H1 (cell line): Measurements from ENCODE around the gene UPB1. TPM values are rescaled to one million over a fixed set of nuclear protein-coding genes. Genes with fewer than 3 reads are reported as not detected.
"Not testable (repeated sequence)": the region's sequence is repeated elsewhere in the genome, so short reads cannot be mapped to it uniquely, and the experiment has no call there.

Source experiments
- CTCF ChIA-PET: fragments of 300-600 bp; sonication (Branson Sonifier 250); formaldehyde crosslinking; loops from one replicate; lab custom pipeline; 2021; ENCODE audit not compliant: partially characterized antibody; lab: Charles Lee
- POLR2A ChIA-PET: fragments of 300-600 bp; sonication (Branson Sonifier 250); formaldehyde crosslinking; loops from one replicate; lab custom pipeline; 2021; ENCODE audit warnings: inconsistent platforms; ENCODE audit not compliant: partially characterized antibody; lab: Charles Lee
- DNase-seq, 2 experiments: peaks; one replicate each; pipeline versions ENCODE4 v3.0.0 to v3.0.0-alpha.2; 2010 to 2022; ENCODE audit warnings: low spot score in 2 of 2, low read depth in 1 of 2, mixed read lengths in 1 of 2
- FAIRE-seq: peaks from 2 replicates; lab custom pipeline; 2011; peaks lifted over from hg19 to GRCh38; lab: Jason Lieb, UNC
- H2AFZ ChIP-seq: 2 replicates; pipeline ENCODE4 v1.8.1; 2012; ENCODE audit warnings: low read length, inconsistent platforms
- H2AK5ac ChIP-seq: 2 replicates; pipeline ENCODE4 v1.6.1; 2013; ENCODE audit warnings: low read depth, low read length
- H2BK120ac ChIP-seq: replicated peaks from 2 replicates; pipeline ENCODE3; 2013; ENCODE audit warnings: low read depth, low read length, inconsistent platforms
- H2BK12ac ChIP-seq: 2 replicates; pipeline ENCODE4 v1.6.1; 2013; ENCODE audit warnings: low read depth, low read length
- H2BK15ac ChIP-seq: 2 replicates; pipeline ENCODE4 v1.6.1; 2013; ENCODE audit warnings: low read length
- H2BK20ac ChIP-seq: 2 replicates; pipeline ENCODE4 v1.6.1; 2013; ENCODE audit warnings: low read length
- H2BK5ac ChIP-seq: 2 replicates; pipeline ENCODE4 v1.6.1; 2013; ENCODE audit warnings: low read depth, low read length
- H3K14ac ChIP-seq: 2 replicates; pipeline ENCODE4 v1.6.1; 2013; ENCODE audit warnings: inconsistent platforms; ENCODE audit not compliant: insufficient read length
- H3K18ac ChIP-seq: 2 replicates; pipeline ENCODE4 v1.6.1; 2013; ENCODE audit warnings: low read length; ENCODE audit errors: extremely low read depth
- H3K23ac ChIP-seq: 2 replicates; pipeline ENCODE4 v1.6.1; 2013; ENCODE audit warnings: inconsistent platforms; ENCODE audit not compliant: insufficient read length
- H3K23me2 ChIP-seq: 2 replicates; pipeline ENCODE4 v1.6.1; 2013; ENCODE audit warnings: low read depth, low read length
- H3K27ac ChIP-seq: 2 replicates; pipeline ENCODE4 v1.6.1; 2011; ENCODE audit warnings: low read depth, low read length, inconsistent platforms
- H3K27me3 ChIP-seq, 4 experiments: replicated peaks in 1 of 4; 1 replicate in 1 of 4; 2 replicates in 3 of 4; pipeline versions ENCODE4 v1.6.1 to v1.8.1; 2011 to 2013; ENCODE audit warnings: low read length in 3 of 4, mild to moderate bottlenecking in 3 of 4, inconsistent platforms in 2 of 4, mixed read lengths in 2 of 4, moderate library complexity in 1 of 4; ENCODE audit not compliant: control insufficient read depth in 3 of 4, insufficient read depth in 3 of 4; ENCODE audit errors: extremely low read depth in 1 of 4
- H3K36me3 ChIP-seq, 4 experiments: 2 replicates each; pipeline versions ENCODE4 v1.6.1 to v1.8.1; 2011 to 2013; ENCODE audit warnings: mild to moderate bottlenecking in 4 of 4, low read length in 3 of 4, moderate library complexity in 2 of 4, control low read depth in 1 of 4, inconsistent platforms in 1 of 4; ENCODE audit not compliant: insufficient read depth in 4 of 4, control insufficient read depth in 2 of 4
- H3K4ac ChIP-seq: replicated peaks from 2 replicates; pipeline ENCODE3; 2013; ENCODE audit warnings: low read length, low read depth, mixed read lengths, inconsistent platforms; ENCODE audit not compliant: insufficient read length
- H3K4me1 ChIP-seq, 4 experiments: replicated peaks in 1 of 4; 1 replicate in 1 of 4; 2 replicates in 3 of 4; pipeline versions ENCODE4 v1.6.1 to v1.8.1; 2011 to 2013; ENCODE audit warnings: low read length in 3 of 4, inconsistent platforms in 2 of 4, mixed read lengths in 1 of 4; ENCODE audit not compliant: insufficient read depth in 4 of 4, control insufficient read depth in 3 of 4
- H3K4me2 ChIP-seq, 2 experiments: 2 replicates each; pipeline versions ENCODE4 v1.6.1 to v1.8.1; 2011 to 2013; ENCODE audit warnings: low read depth in 2 of 2, low read length in 2 of 2, control low read depth in 1 of 2, inconsistent platforms in 1 of 2, mild to moderate bottlenecking in 1 of 2; ENCODE audit not compliant: insufficient read depth in 1 of 2
- H3K4me3 ChIP-seq, 4 experiments: fragments of 200-600, 300-600 bp in 1 of 4; sonication (generic), shearing (Covaris generic), sonication (Bioruptor Twin) in 1 of 4; 2 replicates each; pipeline versions ENCODE4 v1.5.1 to v1.8.1; 2011 to 2016; ENCODE audit warnings: low read length in 4 of 4, low read depth in 3 of 4, control low read depth in 2 of 4, inconsistent platforms in 2 of 4, mild to moderate bottlenecking in 2 of 4, mixed read lengths in 1 of 4, moderate library complexity in 1 of 4; ENCODE audit not compliant: insufficient read depth in 2 of 4; ENCODE audit errors: extremely low read depth in 1 of 4
- H3K56ac ChIP-seq: replicated peaks from 2 replicates; pipeline ENCODE3; 2013; ENCODE audit warnings: low read depth, mild to moderate bottlenecking, mixed read lengths, low read length, inconsistent platforms; ENCODE audit not compliant: insufficient read length
- H3K79me1 ChIP-seq: 2 replicates; pipeline ENCODE4 v1.6.1; 2013; ENCODE audit warnings: low read depth, low read length, control low read depth
- H3K79me2 ChIP-seq, 2 experiments: 2 replicates each; pipeline versions ENCODE4 v1.6.1 to v1.8.1; 2012 to 2013; ENCODE audit warnings: low read length in 2 of 2, mild to moderate bottlenecking in 2 of 2, inconsistent platforms in 1 of 2; ENCODE audit not compliant: insufficient read depth in 2 of 2, control insufficient read depth in 1 of 2
- H3K9ac ChIP-seq, 4 experiments: replicated peaks in 1 of 4; 1 replicate in 1 of 4; 2 replicates in 3 of 4; pipeline versions ENCODE4 v1.6.1 to v1.8.1; 2011 to 2013; ENCODE audit warnings: low read depth in 3 of 4, low read length in 3 of 4, control low read depth in 2 of 4, mild to moderate bottlenecking in 2 of 4, moderate library complexity in 2 of 4, inconsistent platforms in 1 of 4; ENCODE audit errors: extremely low read depth in 1 of 4
- H3K9me3 ChIP-seq, 2 experiments: 2 replicates each; pipeline versions ENCODE4 v1.6.1 to v1.8.1; 2012 to 2013; ENCODE audit warnings: mild to moderate bottlenecking in 2 of 2, moderate library complexity in 2 of 2, control low read depth in 1 of 2, inconsistent platforms in 1 of 2, low read depth in 1 of 2, low read length in 1 of 2, mixed read lengths in 1 of 2; ENCODE audit not compliant: insufficient read depth in 2 of 2
- H4K20me1 ChIP-seq, 2 experiments: replicated peaks in 1 of 2; 2 replicates each; pipeline versions ENCODE3 to v1.8.1; 2011 to 2013; ENCODE audit warnings: inconsistent platforms in 2 of 2, low read length in 2 of 2, mild to moderate bottlenecking in 1 of 2; ENCODE audit not compliant: insufficient read depth in 2 of 2, control insufficient read depth in 1 of 2
- H4K5ac ChIP-seq: 2 replicates; pipeline ENCODE4 v1.6.1; 2013; ENCODE audit warnings: low read length, low read depth, mixed read lengths, inconsistent platforms; ENCODE audit not compliant: insufficient read length
- H4K8ac ChIP-seq: 2 replicates; pipeline ENCODE4 v1.8.0; 2013; ENCODE audit warnings: mild to moderate bottlenecking, moderate library complexity, low read length, inconsistent platforms; ENCODE audit not compliant: insufficient read depth; ENCODE audit errors: extremely low read depth
- H4K91ac ChIP-seq: replicated peaks from 2 replicates; pipeline ENCODE3; 2013; ENCODE audit warnings: low read length, mixed read lengths, inconsistent platforms; ENCODE audit not compliant: insufficient read length
- WGBS, 2 experiments: shearing (Covaris generic) in 1 of 2; methylation state at CpG; one replicate each; pipeline versions ENCODE4 v1.1.6 to v1.1.7; 2013 to 2015; ENCODE audit warnings: low lambda C conversion rate in 2 of 2, mixed read lengths in 2 of 2, inconsistent platforms in 1 of 2, low coverage in 1 of 2, missing lambda C conversion rate in 1 of 2; ENCODE audit not compliant: insufficient replicate concordance in 2 of 2, insufficient coverage in 1 of 2, insufficient read length in 1 of 2; ENCODE audit errors: extremely low coverage in 1 of 2, missing lambda C conversion rate in 1 of 2; 5-methylcytosine and 5-hydroxymethylcytosine counted together
- polyA plus RNA-seq, 7 experiments: library from polyadenylated mRNA; depleted of rRNA in 3 of 7; stranded (reverse) in 5 of 7; unstranded in 2 of 7; fragments of >200 nt in 5 of 7; fragments of 200-250 nt in 2 of 7; gene quantifications; 1 replicate in 5 of 7; 2 replicates in 1 of 7; 4 replicates in 1 of 7; pipeline versions ENCODE4 v1.2.1 to v1.2.3, GENCODE V29; 2011 to 2013; ENCODE audit warnings: missing spikeins in 2 of 7, mixed read lengths in 2 of 7
- total RNA-seq: library from RNA; stranded (reverse); fragmentation: NEBNext Ultra II Directional; extraction: Animal tissue kit (Norgen Biotek cat#: 25700); gene quantifications from 2 replicates; pipeline ENCODE4 v1.2.1, GENCODE V29; 2021

The UPB1 gene
- total and polyA plus RNA-seq, 2 of the 8 experiments (the other 6 are each of a cell fraction or from before 2014, with no cell fraction given) = 0.09 TPM; not detected in 1

GRCh38 chr22:24530968-24531367, 35.8 kb downstream of the UPB1 start:
- H3K4me1 ChIP-seq, H3K4me3 ChIP-seq, H4K91ac ChIP-seq, H3K4me2 ChIP-seq, H4K8ac ChIP-seq, H3K23ac ChIP-seq, H3K56ac ChIP-seq, DNase-seq, H3K79me1 ChIP-seq, H3K36me3 ChIP-seq, H3K4ac ChIP-seq, H3K27ac ChIP-seq, H4K20me1 ChIP-seq, H2AFZ ChIP-seq, H2BK20ac ChIP-seq, H3K18ac ChIP-seq, H3K9ac ChIP-seq, H3K27me3 ChIP-seq, H3K79me2 ChIP-seq, H2BK12ac ChIP-seq, H4K5ac ChIP-seq, H3K9me3 ChIP-seq, H3K23me2 ChIP-seq, H2BK120ac ChIP-seq, H2AK5ac ChIP-seq, FAIRE-seq, H2BK5ac ChIP-seq, H2BK15ac ChIP-seq, POLR2A ChIA-PET: not testable (repeated sequence)
- peak overlapping the region; percentile 61 for H3K14ac ChIP-seq
- CTCF ChIA-PET = interaction anchor here (1.3 to 6.7 kb wide), 4 partner anchors 10 to 110 kb away, joined by 3 to 74 read pairs (median 4); no protein-coding TSS in a partner anchor
- WGBS, 2 experiments = 77% methylated on average over 3 of the region's 3 CpGs; no CpG with 5 or more reads in 1 of the 2 experiments
